SU-DHL-6 (cell line): ENCODE data around the gene IGF2BP2.

Experiments used
- H2AFZ ChIP-seq: fragments of 200-600 bp; sonication (generic); 2 replicates; pipeline ENCODE4 v1.6.1; 2014; ENCODE audit warnings: low read depth, mild to moderate bottlenecking, moderate library complexity, mixed read lengths, antibody characterized with exemption, low read length; ENCODE audit not compliant: severe bottlenecking
- H3F3A ChIP-seq: fragments of 200-600 bp; shearing (Covaris generic); 2 replicates; pipeline ENCODE4 v1.6.0; 2016; ENCODE audit warnings: antibody characterized with exemption, mild to moderate bottlenecking; ENCODE audit not compliant: insufficient read depth
- H3K27ac ChIP-seq: fragments of 200-600 bp; sonication (generic); 2 replicates; pipeline ENCODE4 v1.5.1; 2016; ENCODE audit warnings: low read depth, mild to moderate bottlenecking, low read length, moderate library complexity, mixed read lengths
- H3K27me3 ChIP-seq: fragments of 200-600 bp; sonication (generic), shearing (Covaris generic); 2 replicates; pipeline ENCODE4 v1.6.0; 2014; ENCODE audit warnings: mild to moderate bottlenecking, low read length
- H3K36me3 ChIP-seq: fragments of 200-600 bp; sonication (generic); 2 replicates; pipeline ENCODE4 v1.6.1; 2014; ENCODE audit warnings: mild to moderate bottlenecking, low read length, mixed read lengths
- H3K4me2 ChIP-seq: fragments of 300-600, 200-600 bp; shearing (Covaris generic), sonication (generic); 2 replicates; pipeline ENCODE4 v1.6.0; 2014; ENCODE audit warnings: low read length, low read depth, mild to moderate bottlenecking; ENCODE audit not compliant: poor library complexity, severe bottlenecking
- H3K4me3 ChIP-seq: fragments of 200-600 bp; sonication (generic); 2 replicates; pipeline ENCODE4 v1.5.1; 2014; ENCODE audit warnings: antibody characterized with exemption, low read length, mild to moderate bottlenecking, mixed read lengths; ENCODE audit not compliant: insufficient read depth, poor library complexity, severe bottlenecking
- H3K79me2 ChIP-seq: fragments of 200-600 bp; sonication (generic); 2 replicates; pipeline ENCODE4 v1.6.1; 2014; ENCODE audit warnings: mild to moderate bottlenecking, low read length, moderate library complexity; ENCODE audit not compliant: insufficient read depth
- H3K9ac ChIP-seq: fragments of 200-600 bp; sonication (generic); 2 replicates; pipeline ENCODE4 v1.7.0; 2014; ENCODE audit warnings: mild to moderate bottlenecking, low read length
- H3K9me2 ChIP-seq: fragments of 200-600 bp; sonication (generic); replicated peaks from 2 replicates; pipeline ENCODE4 v1.6.1; 2014; ENCODE audit warnings: low read length; ENCODE audit not compliant: insufficient read depth
- H3K9me3 ChIP-seq: fragments of 200-600 bp; sonication (generic); 2 replicates; pipeline ENCODE4 v1.6.1; 2014; ENCODE audit warnings: low read length, mixed read lengths; ENCODE audit not compliant: insufficient read depth
- H4K20me1 ChIP-seq: fragments of 200-600 bp; sonication (generic); 2 replicates; pipeline ENCODE4 v1.6.1; 2014; ENCODE audit warnings: low read depth, mild to moderate bottlenecking, antibody characterized with exemption, low read length, moderate library complexity, mixed read lengths
- CTCF ChIP-seq: fragments of 200-600 bp; sonication (generic); IDR thresholded peaks from one replicate; pipeline ENCODE4 v1.5.1; 2017; ENCODE audit warnings: antibody characterized with exemption, mild to moderate bottlenecking, low read length, moderate library complexity; ENCODE audit not compliant: insufficient read depth, poor library complexity, severe bottlenecking
- EZH2phosphoT487 ChIP-seq: fragments of 200-600 bp; sonication (generic), shearing (Covaris generic); conservative IDR thresholded peaks from 2 replicates; pipeline ENCODE4 v1.6.1; 2018; ENCODE audit warnings: mild to moderate bottlenecking, antibody characterized with exemption, low read length, moderate library complexity, mixed read lengths

Gene IGF2BP2

GRCh38 chr3:185594073-185594472, 230.8 kb downstream of the IGF2BP2 start:
- peaks cover 5% of the 10 kb centered on the region; the same call in 1 of the 2 replicates for H3F3A ChIP-seq
- no peaks in the 10 kb centered on the region for H3K9me2 ChIP-seq
- no peak overlapping the region for H3K4me2 ChIP-seq
- no peak overlapping the region for H3K27ac ChIP-seq
- peaks cover 8% of the 10 kb centered on the region for H3K79me2 ChIP-seq
- H4K20me1 ChIP-seq = no peaks in the 10 kb centered on the region
- TF ChIP-seq EZH2phosphoT487 = no peak
- TF ChIP-seq CTCF = no peak
- no peak overlapping the region for H3K9ac ChIP-seq
- H2AFZ ChIP-seq = no peak overlapping the region
- no peaks in the 10 kb centered on the region for H3K9me3 ChIP-seq
- no peak overlapping the region for H3K4me3 ChIP-seq
- no peaks in the 10 kb centered on the region; the same call in 1 of the 2 replicates for H3K36me3 ChIP-seq
- no peaks in the 10 kb centered on the region for H3K27me3 ChIP-seq
